DOHH2 (cell line): Measurements from ENCODE around the gene ENTPD1.

Experiments used
- CTCF ChIP-seq: fragments of 200-600 bp; sonication (generic); IDR thresholded peaks from one replicate; pipeline ENCODE4 v1.5.1; 2014; ENCODE audit warnings: antibody characterized with exemption, mild to moderate bottlenecking, low read depth, low read length; ENCODE audit not compliant: poor library complexity, severe bottlenecking
- EZH2phosphoT487 ChIP-seq: fragments of 200-600 bp; sonication (generic); IDR thresholded peaks from 2 replicates; pipeline ENCODE4 v1.6.1; 2017; ENCODE audit warnings: borderline replicate concordance, mild to moderate bottlenecking, antibody characterized with exemption, low read length, moderate library complexity, mixed read lengths

GRCh38 chr10:95840681-95841080, 84.7 kb downstream of the ENTPD1 start:
- TF ChIP-seq CTCF (no peak), EZH2phosphoT487 (no peak)
